Right renal pelvis (tissue), 4 donors: ENCODE results near the gene IRF8. TPM values are rescaled to one million over a fixed set of nuclear protein-coding genes. Genes with fewer than 3 reads are reported as not detected.
"Not testable (repeated sequence)": the region's sequence is repeated elsewhere in the genome, so short reads cannot be mapped to it uniquely, and the experiment has no call there.

Experiments
- DNase-seq, 4 donors: peaks; one replicate each; pipeline ENCODE4 v3.0.0-alpha.2; 2013; ENCODE audit warnings: low read depth in 4 of 4, low spot score in 3 of 4, missing footprints in 1 of 4
- polyA plus RNA-seq, 4 donors: library from polyadenylated mRNA; unstranded; fragments of 120-200 nt; gene quantifications; one replicate each; pipeline ENCODE4 v1.2.1, GENCODE V29; 2013; ENCODE audit not compliant: insufficient read length in 4 of 4

Gene IRF8
- polyA plus RNA-seq, 4 donors: 3.9 to 6.1 (median 5.1) TPM

DNA sequence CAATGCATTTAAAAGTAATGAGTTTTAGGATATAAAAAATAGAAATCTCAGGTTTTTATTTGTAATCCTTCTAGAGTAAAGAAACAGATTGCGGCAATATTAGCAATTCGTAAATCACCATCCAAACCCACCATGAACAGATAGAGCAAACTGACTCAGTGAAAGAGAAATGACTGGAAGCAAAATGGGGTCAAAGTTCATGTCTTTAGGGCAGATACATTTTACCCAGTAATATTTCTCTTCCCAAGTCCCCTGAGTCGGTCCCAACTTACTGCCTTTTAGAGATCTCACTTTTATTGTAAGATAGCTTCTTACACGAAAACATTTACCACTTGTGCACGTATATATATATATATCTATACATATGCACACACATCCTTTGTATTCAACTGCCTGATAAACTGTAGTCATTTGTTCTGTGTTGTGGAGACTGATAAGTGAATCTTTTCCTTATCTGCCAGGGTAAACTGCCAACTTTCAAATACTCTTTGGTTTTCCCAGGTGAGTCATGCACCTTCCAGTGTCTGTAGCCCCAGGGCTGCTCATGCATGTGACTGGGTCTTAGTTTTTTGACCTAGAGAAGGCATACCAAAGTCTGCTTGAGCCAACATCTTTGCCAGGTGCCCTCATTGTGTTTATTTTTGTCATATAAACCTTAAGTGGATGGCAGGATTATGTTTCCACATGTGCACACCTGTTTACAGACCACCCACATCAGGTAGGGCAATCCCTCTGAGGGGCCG is 7.8 kb upstream of the IRF8 start:
- DNase-seq: no peak

DNA sequence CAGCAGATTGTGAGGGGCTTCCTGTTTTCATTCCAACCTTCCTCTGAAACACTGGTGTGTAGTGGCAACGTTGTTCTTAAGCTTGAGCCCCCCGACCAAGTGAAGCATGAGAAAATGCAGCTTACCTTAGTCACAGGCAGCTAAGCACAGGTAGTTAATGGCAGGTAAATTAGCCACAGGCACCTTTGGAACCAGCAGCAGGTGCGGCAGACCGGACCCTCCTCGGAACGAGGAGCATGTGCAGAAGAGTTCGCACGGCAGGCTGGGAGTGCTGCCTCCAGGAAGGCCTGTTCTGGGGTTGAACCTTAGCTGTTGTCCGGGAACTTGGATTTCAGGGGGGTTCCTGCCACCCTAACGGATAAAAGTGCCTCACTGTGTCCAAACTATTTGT is 7.2 kb upstream of the IRF8 start:
- DNase-seq: no peak

DNA sequence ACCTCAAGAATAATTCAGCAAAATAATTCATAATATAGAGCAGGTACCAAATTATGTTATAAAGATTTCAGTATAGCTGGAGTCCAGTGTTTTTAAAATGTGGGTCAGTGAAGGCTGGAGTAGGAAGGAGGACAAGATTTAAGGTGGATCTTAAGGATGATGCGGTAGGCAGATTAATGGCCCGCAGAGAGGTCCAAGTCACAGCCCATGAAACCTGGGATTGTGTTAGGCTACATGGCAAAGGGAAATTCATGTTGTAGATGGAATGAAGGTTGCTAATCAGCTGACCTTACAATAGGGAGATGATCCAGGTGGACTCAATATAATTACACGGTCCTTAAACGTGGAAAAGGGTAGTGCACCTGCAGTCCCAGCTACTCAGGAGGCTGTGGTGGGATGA is 6.2 kb upstream of the IRF8 start:
- no peak for DNase-seq

DNA sequence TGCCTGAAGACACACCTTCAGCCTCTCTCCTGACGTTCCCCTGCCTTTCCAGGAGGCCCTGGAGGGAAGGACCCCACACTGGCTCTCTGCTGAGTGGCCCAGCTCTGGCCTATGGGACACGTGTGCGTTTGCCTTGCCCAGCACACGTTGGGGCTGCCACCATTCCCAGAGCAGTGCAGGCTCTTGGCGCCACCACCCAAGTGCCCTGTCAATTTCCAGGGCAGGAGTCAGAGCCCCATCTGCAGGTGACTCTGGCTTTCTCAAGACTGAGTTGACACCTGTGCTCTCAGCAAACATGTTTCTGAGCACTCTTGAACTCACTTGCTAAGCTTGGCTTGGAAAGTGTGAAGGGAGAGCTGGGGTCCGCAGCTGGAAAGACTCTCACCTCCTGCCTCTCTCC is 4.7 kb upstream of the IRF8 start:
- DNase-seq: no peak

DNA sequence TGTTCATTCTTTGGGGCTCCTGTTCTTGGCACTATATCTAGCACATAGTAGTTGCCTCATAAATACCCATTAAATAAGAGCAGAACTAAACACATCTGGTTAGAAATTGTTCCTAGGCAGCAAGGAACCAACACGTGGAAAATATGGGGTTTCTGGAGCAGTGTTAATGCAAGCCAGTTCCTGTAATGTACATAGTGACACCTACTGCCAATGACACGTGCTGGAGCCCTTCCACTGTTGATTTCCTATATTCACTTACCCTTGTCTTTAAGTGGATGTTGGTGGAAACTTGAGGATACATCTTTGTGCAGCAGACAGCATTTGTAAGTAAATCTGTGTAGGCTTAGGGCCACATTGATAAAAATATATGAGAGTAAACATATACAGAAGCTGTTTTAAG is 1.6 kb upstream of the IRF8 start:
- DNase-seq: no peak

DNA sequence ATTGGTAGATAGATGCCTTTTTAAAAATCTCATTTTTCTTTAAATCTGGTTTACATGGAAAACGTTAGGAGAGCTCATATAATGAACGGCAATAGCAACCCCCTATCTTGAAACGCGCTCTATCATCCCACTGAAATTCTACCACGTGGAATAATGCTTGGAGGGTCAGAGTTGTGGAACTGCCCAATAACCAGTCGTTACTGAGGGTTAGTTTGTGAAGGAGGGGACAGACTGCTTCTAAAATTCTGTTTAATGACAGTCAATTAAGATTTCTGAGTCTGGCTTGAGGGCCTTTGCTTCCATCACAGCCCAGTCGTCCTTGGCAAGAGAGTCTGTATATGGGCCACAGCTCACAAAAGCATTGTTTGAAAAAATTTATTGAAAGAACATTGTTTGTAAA is 482 bp downstream of the IRF8 start:
- DNase-seq: no peak

DNA sequence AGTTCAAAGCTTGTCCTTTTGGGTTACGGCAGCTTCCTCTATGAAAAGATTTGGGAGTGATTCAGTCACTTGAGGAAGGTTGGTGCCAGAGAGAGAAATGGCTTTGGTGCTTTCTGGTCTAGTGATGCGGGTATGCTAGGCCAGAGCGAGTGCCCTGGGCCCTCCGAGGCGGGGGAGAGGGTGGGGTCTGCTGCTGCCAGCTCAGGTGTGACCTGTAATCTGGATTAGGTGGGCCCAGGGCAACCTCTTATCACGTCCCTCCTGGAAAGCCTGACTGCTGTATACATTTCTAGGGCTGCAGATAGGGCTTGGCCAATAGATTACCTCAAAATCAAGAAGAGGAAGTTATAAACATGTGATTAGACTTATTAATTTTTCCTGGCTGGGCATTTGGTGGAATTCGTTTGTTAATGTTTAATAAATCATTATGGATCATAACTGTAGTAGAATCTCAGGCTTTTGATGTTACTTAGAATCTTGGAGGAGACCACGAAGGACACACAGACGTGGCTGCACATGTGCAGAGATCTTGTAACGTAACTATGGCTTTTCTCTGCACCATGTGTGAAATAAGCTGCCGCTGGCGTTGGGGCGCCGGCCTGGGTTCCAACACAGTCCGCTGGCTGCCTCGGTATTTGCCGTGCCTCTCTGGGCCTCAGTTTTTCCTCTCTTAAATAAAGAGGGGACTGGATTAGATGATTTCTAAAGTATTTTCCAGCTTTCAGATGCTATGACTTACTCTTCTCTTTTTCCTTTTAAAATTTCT is 1.2 kb downstream of the IRF8 start:
- no peak for DNase-seq

DNA sequence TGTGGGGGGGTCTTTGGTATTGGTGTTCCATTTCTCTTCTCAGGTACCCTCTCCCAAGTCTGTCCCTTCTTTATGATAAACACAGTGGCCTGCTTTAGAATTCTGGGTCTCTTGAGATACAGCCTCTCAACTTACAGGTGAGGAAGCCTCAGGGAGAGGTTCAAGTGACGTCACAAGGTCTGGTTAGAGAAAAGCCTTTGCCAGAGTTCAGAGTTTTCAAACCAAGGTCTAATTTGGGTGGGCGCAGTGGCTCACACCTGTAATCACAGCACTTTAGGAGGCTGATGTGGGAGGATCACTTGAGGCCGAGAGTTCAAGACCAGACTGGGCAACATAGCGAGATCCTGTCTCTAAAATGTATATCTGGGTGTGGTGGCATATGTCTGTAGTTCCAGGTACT is 2.1 kb downstream of the IRF8 start:
- DNase-seq: no peak

DNA sequence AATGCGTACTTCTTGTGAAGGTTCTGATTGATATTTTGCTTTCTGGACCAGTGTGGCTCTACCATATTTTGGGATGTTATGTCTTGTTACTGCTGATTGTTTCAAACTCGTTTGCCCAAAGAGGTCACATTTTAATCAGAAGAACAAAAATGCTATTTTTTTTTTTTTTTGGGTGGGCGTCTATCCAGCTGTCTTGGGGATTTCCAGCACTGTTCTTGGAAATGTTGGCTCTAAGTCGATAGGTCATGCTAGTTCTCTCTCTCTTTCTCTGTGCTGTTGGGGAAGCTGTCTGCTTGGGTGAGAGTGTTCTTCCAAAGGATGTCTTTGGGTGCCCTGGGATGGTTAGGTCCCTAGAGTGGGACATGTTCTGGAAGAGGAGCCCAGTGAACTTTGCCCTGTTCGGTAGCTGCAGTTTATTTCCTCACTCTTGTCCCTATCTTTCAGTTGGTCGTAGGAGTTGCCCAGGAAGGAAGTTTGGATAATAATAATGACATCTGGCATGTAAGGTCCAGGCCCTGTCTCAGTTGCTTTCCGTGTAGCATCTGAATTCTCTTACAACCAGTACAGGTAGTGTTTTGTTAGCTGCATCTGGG is 2.9 kb downstream of the IRF8 start:
- DNase-seq: no peak

DNA sequence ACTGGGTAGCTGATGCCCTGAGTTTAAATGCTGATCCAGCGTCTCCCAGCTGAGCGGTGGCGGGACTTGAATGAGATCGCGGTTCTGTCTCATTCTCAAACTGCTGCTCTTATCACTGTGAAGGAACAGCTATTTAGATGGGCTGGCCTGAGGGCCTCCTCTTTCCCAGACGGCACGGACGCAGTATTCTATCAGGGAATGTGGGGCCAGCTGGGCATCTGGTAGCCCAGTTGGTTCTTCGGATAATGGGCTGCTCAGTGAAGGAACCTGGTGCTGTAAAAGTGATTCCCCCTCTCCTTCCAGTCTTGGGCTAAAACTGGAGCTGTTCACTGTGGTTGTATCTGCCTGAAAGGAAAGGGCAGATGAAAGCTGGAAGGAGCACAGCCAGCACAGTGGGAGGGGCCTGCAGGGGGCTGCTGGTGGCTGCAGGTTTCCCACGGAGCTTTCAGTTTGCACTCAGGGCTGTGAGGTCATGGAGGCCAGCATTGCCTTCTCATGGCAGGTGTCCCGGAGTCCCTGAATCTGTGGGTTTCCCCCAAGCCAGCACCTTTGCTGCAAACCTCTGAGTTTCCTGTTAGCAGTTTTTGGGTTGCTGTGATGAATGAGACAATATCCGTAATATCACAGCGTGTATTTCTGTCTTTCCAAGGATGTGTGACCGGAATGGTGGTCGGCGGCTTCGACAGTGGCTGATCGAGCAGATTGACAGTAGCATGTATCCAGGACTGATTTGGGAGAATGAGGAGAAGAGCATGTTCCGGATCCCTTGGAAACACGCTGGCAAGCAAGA is 3.6 kb downstream of the IRF8 start:
- no peak for DNase-seq

DNA sequence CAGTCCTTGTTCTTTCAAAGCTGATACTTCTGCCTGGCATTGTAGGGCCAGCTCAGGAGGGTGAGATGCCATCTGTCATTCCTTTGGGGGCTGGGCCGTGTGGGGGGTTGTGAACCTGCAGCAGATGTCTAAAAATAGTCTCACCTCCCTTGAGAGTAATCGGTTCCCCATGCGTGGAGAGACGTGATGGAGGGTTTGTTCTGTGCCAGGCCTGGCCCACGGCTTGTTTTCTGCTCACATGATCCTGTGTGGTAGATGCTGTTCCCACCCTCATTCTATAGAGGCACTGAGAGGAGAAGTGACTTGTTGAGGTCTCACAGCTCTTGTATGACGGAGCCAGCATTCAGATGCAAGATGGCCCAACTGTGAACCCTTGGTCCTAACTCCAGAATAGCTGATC is 4.6 kb downstream of the IRF8 start:
- DNase-seq: no peak

DNA sequence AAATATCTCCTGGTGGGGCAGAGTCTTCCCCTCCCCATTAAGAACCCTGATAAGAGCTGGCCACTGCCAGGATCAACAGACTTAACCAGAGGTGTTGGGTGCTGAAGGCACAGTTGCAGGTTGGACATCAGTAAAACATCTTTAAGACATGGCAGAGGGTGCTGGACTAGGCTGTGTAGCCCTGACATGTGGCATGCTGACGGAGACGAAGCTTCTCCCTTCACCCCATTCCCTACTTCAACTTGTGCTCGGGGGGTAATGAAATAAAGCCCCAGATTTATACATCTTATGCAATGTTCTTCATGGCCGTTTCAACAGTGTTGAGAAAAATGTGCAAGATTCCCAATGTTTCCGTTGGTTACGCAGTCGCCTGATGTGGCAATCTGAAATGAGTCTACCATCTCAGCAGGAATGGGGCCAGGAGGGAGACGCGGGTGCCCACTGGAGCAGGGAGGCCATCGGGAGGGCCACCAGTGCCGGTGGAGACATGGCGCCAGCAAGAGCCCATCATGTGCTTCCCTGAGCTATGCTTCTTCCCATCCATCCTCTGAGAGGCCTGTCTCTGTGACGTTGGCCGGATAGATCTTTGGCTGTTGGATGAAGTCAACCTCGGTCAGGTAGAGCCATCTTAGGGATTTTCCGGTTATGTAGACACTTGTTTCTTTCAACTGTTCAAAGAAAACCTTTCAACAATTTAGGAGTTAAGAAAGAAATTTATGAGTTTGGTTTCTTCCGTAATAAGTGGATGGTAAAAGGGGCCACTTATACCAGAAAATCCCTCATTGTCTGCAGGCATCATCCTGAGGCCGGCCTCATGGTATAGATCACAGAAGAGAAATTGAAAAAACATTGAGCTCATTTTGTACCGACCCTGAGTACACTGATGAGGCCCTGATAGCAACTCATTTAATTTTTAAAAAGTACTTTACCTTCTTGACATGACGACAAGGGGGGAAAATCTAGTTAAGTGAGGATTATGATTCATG is 6.4 kb downstream of the IRF8 start:
- no peak for DNase-seq

DNA sequence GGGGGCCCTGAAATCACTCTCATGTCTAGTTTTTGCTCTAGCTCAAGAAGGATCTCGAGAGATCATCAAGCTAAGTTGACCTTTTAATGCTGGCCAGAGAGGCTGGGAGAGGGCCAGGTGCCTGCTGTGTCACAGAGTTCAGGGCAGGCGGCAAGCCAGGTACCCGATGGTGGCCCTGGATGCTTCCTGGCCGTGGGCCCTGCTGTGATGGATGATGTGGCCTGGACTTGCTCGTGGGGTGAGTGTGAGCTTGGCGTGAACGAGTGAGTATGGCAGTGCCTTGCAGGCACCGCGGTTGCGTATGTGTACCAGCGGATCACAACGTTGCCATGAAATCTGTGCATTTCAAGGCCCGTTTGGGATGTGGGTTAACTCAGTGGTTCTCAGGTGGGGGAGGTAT is 7.4 kb downstream of the IRF8 start:
- DNase-seq: no peak

DNA sequence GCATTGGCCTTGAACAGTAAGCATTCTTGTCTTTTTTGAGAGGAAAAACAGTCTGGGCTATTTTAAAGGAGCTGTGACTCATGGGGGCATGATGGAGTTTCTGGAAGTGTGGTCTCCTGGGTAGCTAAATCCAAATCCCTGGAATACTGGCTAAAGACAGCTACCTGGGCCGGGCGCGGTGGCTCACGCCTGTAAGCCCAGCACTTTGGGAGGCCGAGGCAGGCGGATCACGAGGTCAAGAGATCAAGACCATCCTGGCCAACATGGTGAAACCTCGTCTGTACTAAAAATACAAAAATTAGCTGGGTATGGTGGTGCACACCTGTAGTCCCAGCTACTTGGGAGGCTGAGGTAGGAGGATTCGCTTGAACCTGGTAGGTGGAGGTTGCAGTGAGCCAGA is 8.3 kb downstream of the IRF8 start:
- DNase-seq: not testable (repeated sequence)

DNA sequence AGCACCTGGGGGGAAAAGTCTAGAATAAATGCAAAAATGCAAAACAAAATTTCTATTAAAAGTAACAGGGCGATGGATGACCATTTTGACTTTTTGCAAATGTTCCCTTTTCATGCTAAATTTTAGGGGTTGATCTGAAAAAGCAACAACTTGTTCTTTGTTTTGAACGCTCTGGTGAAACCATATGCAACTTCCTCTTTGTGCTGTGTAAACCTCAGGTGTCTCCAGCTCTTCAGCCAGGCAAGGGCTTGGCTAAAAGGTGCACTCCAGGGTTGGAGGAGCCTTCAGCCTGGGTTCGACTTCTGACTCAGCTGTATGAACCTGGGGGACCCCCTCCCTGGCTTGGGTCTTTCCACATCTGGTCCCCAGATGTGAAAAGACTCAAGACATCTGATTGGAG is 9.5 kb downstream of the IRF8 start:
- no peak for DNase-seq

DNA sequence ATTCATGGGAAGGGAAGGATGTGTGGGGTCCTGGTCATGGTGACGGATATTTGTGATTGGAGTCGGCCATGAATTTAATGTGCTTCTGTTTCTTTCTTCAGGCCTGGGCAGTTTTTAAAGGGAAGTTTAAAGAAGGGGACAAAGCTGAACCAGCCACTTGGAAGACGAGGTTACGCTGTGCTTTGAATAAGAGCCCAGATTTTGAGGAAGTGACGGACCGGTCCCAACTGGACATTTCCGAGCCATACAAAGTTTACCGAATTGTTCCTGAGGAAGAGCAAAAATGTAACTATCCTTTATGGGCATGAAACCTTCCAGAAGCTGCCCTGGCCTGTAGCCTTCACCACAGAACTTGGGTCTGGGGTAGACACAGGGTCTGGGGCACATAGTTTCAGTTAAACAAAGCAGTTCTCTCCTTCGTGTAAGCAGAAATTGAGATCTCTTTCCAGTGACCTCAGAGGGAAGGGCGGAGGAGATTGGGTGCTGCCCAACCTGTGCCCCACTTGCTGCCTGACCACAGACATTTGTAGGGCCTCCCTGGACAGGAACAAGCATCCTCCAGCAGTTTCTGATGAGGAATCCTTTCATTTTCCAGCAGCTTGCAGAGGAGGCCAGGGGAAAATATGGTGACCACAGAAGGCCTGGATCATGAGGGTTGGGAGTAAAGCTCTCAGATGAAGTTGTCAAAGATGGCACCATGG is 10.1 kb downstream of the IRF8 start:
- DNase-seq: no peak

DNA sequence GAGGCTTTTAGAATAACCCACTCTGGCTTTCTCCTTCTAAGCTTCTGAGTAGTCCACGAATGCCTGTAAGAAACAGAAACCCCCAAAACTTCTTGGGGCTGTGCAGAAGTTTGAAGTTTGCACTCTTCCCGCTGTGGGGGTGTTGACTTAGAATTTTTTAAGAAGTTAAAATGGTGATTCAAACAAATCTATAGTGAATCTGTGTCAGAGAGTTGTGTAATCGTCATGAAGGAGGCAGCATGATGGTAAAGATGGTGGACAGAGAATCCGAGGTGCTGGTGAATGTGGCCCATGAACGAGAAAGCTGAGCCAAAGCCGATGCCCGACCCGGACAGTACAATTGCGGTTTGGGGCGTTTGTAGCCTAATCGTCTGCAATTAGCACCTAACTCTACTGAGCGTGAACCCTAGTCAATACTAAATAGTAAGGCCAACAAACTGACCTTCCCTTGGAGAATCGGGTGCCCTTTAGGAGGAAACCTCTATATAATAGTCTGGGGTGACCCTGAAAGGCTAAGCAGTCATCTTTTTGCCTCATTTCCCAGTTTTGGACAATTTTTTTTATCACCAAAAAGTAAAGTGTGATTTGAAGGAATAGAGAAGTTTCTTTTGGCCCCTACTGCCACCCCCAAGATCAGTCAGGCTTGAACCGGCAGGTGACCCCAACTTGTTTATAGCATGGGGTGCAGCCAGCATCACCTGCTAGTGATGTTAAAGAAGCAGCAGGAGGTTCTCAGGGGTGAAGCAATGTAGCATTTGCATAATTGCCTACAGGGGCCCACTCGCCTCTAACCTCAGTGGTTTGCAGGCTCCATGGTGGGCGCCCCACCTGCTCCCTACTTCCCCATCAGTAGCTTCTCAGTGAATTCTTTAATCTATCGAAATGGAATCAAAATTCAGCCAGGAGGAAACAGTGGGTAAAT is 11.2 kb downstream of the IRF8 start:
- DNase-seq: no peak

DNA sequence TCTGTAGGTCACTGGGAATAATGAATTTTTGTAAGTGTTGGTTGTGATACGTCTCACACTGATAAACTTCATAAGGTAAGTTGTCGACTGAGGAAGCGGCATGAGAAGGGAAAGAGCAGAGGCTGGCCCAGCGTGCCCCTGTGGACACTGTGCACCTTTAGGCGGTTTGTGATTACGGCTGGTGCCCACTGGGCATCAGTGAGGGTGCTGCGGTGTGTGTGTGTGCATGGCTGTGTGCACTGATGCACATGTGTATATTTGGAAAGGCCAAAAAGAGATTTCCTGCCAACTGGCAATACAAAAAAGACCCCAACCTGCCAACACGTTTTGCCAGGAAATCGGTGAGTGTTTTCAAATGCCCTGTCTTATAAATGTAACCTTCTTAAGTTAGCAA is 11.9 kb downstream of the IRF8 start:
- no peak for DNase-seq
